Jurkat, Clone E6-1 (cell line): ENCODE data around the gene CDCA7L. TPM values are rescaled to one million over a fixed set of nuclear protein-coding genes. Genes with fewer than 3 reads are reported as not detected.

Source experiments
- DNase-seq: peaks from one replicate; pipeline ENCODE4 v3.0.0-alpha.2; 2011; ENCODE audit warnings: low read depth, low spot score
- H3K4me3 ChIP-seq: 2 replicates; pipeline ENCODE4 v1.5.1; 2011; ENCODE audit warnings: mild to moderate bottlenecking, low read length, control low read depth, moderate library complexity
- polyA plus RNA-seq: library from polyadenylated mRNA; unstranded; fragments of >200 nt; gene quantifications from one replicate; pipeline ENCODE4 v1.2.1, GENCODE V29; 2012; ENCODE audit warnings: missing spikeins; ENCODE audit not compliant: insufficient read length, insufficient read depth

The CDCA7L gene
- 231 TPM for polyA plus RNA-seq

- peak within 1 kb of the TSS; percentile 87 for H3K4me3 ChIP-seq
- peak; percentile 75 for DNase-seq
These were observed at the start of gene CDCA7L for GRCh38 chr7:21945454-21946221. Gene CDCA7L, minus strand, starts transcription at chr7:21945899. Its CDS starts 95 bp downstream, at chr7:21945804.

GRCh38 chr7:21986096-21986495, 40.4 kb upstream of the CDCA7L start:
- no peak overlapping the region for H3K4me3 ChIP-seq
- DNase-seq = no peak

GRCh38 chr7:21984042-21984441, 38.3 kb upstream of the CDCA7L start:
- DNase-seq = no peak
- no peak overlapping the region for H3K4me3 ChIP-seq

- DNase-seq = no peak
- no peak overlapping the region for H3K4me3 ChIP-seq
These were observed 37.4 kb upstream of the CDCA7L start for GRCh38 chr7:21983056-21983455.

GRCh38 chr7:21981524-21981923, 35.8 kb upstream of the CDCA7L start:
- H3K4me3 ChIP-seq = no peak overlapping the region
- DNase-seq = no peak

GRCh38 chr7:21980926-21981500, 35.3 kb upstream of the CDCA7L start:
- H3K4me3 ChIP-seq = no peak overlapping the region
- DNase-seq = no peak

GRCh38 chr7:21972397-21972784, 26.7 kb upstream of the CDCA7L start:
- no peak overlapping the region for H3K4me3 ChIP-seq
- DNase-seq = peak; percentile 19

GRCh38 chr7:21971780-21972396, 26.2 kb upstream of the CDCA7L start:
- H3K4me3 ChIP-seq = no peak overlapping the region
- no peak for DNase-seq

- DNase-seq = no peak
- no peak overlapping the region for H3K4me3 ChIP-seq
These were observed 24.1 kb upstream of the CDCA7L start for GRCh38 chr7:21969822-21970221.

- peak; percentile 87 for DNase-seq
These were observed 21.9 kb upstream of the CDCA7L start for GRCh38 chr7:21967598-21968003.

GRCh38 chr7:21966271-21966670, 20.6 kb upstream of the CDCA7L start:
- no peak for DNase-seq

More at GRCh38 chr7:21967598-21968003, 21.9 kb upstream of the CDCA7L start:
- H3K4me3 ChIP-seq = no peak overlapping the region

GRCh38 chr7:21965291-21965690, 19.6 kb upstream of the CDCA7L start:
- no peak for DNase-seq
- no peak overlapping the region for H3K4me3 ChIP-seq

More at GRCh38 chr7:21966271-21966670, 20.6 kb upstream of the CDCA7L start:
- no peak overlapping the region for H3K4me3 ChIP-seq

GRCh38 chr7:21962677-21963076, 17.0 kb upstream of the CDCA7L start:
- no peak overlapping the region for H3K4me3 ChIP-seq
- DNase-seq = no peak

- no peak for DNase-seq
- no peak overlapping the region for H3K4me3 ChIP-seq
These were observed 15.2 kb upstream of the CDCA7L start for GRCh38 chr7:21960922-21961321.

GRCh38 chr7:21959387-21959776, 13.7 kb upstream of the CDCA7L start:
- H3K4me3 ChIP-seq = no peak overlapping the region
- no peak for DNase-seq

GRCh38 chr7:21953781-21954180, 8.1 kb upstream of the CDCA7L start:
- no peak for DNase-seq
- no peak overlapping the region for H3K4me3 ChIP-seq

- no peak for DNase-seq
- no peak overlapping the region for H3K4me3 ChIP-seq
These were observed 3.3 kb upstream of the CDCA7L start for GRCh38 chr7:21948887-21949540.

- no peak for DNase-seq
- H3K4me3 ChIP-seq = no peak overlapping the region
These were observed 2.7 kb upstream of the CDCA7L start for GRCh38 chr7:21948364-21948763.

- no peak for DNase-seq
- H3K4me3 ChIP-seq = no peak overlapping the region
These were observed 2.2 kb upstream of the CDCA7L start for GRCh38 chr7:21947946-21948345.

GRCh38 chr7:21947056-21947455, 1.4 kb upstream of the CDCA7L start:
- DNase-seq = peak; percentile 16
- H3K4me3 ChIP-seq = no peak overlapping the region
